Activated CD8-positive, alpha-beta memory T cell treated with anti-CD3 and anti-CD28 coated beads, Interleukin-2, amount 50 U/mL, for 4 hours (primary cell): ENCODE measurements around the gene TOR1AIP2.
"Not testable (repeated sequence)": the region's sequence is repeated elsewhere in the genome, so short reads cannot be mapped to it uniquely, and the experiment has no call there.

Source experiments
- DNase-seq: peaks from one replicate; pipeline ENCODE4 v3.0.0-alpha.2; 2020

The TOR1AIP2 gene

GRCh38 chr1:179875596-179876299 is 1.9 kb downstream of the TOR1AIP2 start:
- DNase-seq: no peak

- DNase-seq: no peak
These were observed 4.2 kb downstream of the TOR1AIP2 start for GRCh38 chr1:179873438-179873851.

- no peak for DNase-seq
These were observed 5.0 kb downstream of the TOR1AIP2 start for GRCh38 chr1:179872558-179872957.

GRCh38 chr1:179871940-179872339 is 5.7 kb downstream of the TOR1AIP2 start:
- DNase-seq: no peak

- no peak for DNase-seq
These were observed 6.7 kb downstream of the TOR1AIP2 start for GRCh38 chr1:179870870-179871269.

- DNase-seq: peak; percentile 56
These were observed 9.9 kb downstream of the TOR1AIP2 start for GRCh38 chr1:179867493-179868330.

- DNase-seq: no peak
These were observed 11.0 kb downstream of the TOR1AIP2 start for GRCh38 chr1:179866616-179867015.

GRCh38 chr1:179865377-179865776 is 12.2 kb downstream of the TOR1AIP2 start:
- no peak for DNase-seq

- DNase-seq: no peak
These were observed 17.0 kb downstream of the TOR1AIP2 start for GRCh38 chr1:179860652-179861051.

- DNase-seq: no peak
These were observed 20.6 kb downstream of the TOR1AIP2 start for GRCh38 chr1:179857009-179857408.

GRCh38 chr1:179856296-179856695 is 21.3 kb downstream of the TOR1AIP2 start:
- no peak for DNase-seq

- not testable (repeated sequence) for DNase-seq
These were observed 21.8 kb downstream of the TOR1AIP2 start for GRCh38 chr1:179855831-179856230.

GRCh38 chr1:179853102-179853501 is 24.5 kb downstream of the TOR1AIP2 start:
- no peak for DNase-seq

- no peak for DNase-seq
These were observed 29.4 kb downstream of the TOR1AIP2 start for GRCh38 chr1:179848233-179848632.

GRCh38 chr1:179840107-179840506 is 37.5 kb downstream of the TOR1AIP2 start:
- no peak for DNase-seq

GRCh38 chr1:179836686-179837445 is 40.7 kb downstream of the TOR1AIP2 start:
- not testable (repeated sequence) for DNase-seq

GRCh38 chr1:179831852-179832699 is 45.5 kb downstream of the TOR1AIP2 start:
- DNase-seq: no peak

- no peak for DNase-seq
These were observed 46.4 kb downstream of the TOR1AIP2 start for GRCh38 chr1:179831225-179831624.

- DNase-seq: no peak
These were observed 49.0 kb downstream of the TOR1AIP2 start for GRCh38 chr1:179828554-179829110.

- no peak for DNase-seq
These were observed 50.9 kb downstream of the TOR1AIP2 start for GRCh38 chr1:179826626-179827280.

GRCh38 chr1:179825798-179826460 is 51.7 kb downstream of the TOR1AIP2 start:
- no peak for DNase-seq
